Cardiac muscle cell (in vitro differentiated cells and primary cell): ENCODE results near the gene GSTM3. TPM values are rescaled to one million over a fixed set of nuclear protein-coding genes. Genes with fewer than 3 reads are reported as not detected.
"Not testable (repeated sequence)": the region's sequence is repeated elsewhere in the genome, so short reads cannot be mapped to it uniquely, and the experiment has no call there.

ENCODE experiments used
- DNase-seq, 2 donors: peaks; one replicate each; pipeline versions ENCODE4 v3.0.0 to v3.0.0-alpha.2; 2010 to 2017; ENCODE audit warnings: low read depth in 1 of 2, low spot score in 1 of 2
- H3K27ac ChIP-seq: fragments of 200-600 bp; sonication (generic); 2 replicates; pipeline ENCODE4 v1.5.1; 2016
- H3K27me3 ChIP-seq: fragments of 200-600 bp; sonication (generic); 2 replicates; pipeline ENCODE4 v1.6.0; 2016; ENCODE audit warnings: control low read depth
- H3K36me3 ChIP-seq: fragments of 200-600 bp; sonication (generic); 2 replicates; pipeline ENCODE4 v1.5.1; 2016; ENCODE audit warnings: control low read depth
- H3K4me1 ChIP-seq: fragments of 200-600 bp; sonication (generic); 2 replicates; pipeline ENCODE4 v1.8.1; 2017; ENCODE audit warnings: low read depth, mild to moderate bottlenecking, mixed run types
- H3K4me3 ChIP-seq: fragments of 200-600 bp; sonication (generic); 2 replicates; pipeline ENCODE4 v1.5.1; 2016; ENCODE audit warnings: mild to moderate bottlenecking
- H3K9me3 ChIP-seq: fragments of 200-600 bp; sonication (generic); 2 replicates; pipeline ENCODE4 v1.5.1; 2017; ENCODE audit warnings: low read depth, mild to moderate bottlenecking, control low read depth
- CTCF ChIP-seq: IDR thresholded peaks from 2 replicates; pipeline ENCODE4 v1.5.1; 2012; ENCODE audit warnings: low read depth, mild to moderate bottlenecking, low read length
- polyA plus RNA-seq: library from polyadenylated mRNA; unstranded; fragments of >200 nt; fragmentation: Nextera tagmentation; extraction: Ambion mirVana; gene quantifications from 2 replicates; pipeline ENCODE4 v1.2.1, GENCODE V29; 2016
- total RNA-seq: library from RNA; depleted of rRNA; stranded (reverse); fragments of >200 nt; gene quantifications from 2 replicates; pipeline ENCODE4 v1.2.3, GENCODE V29; 2016

GSTM3 gene
- total and polyA plus RNA-seq, 2 experiments from 2014 or later, result 65.8 to 139 TPM

GRCh38 chr1:109769330-109770078, 28.7 kb upstream of the GSTM3 start:
- Histone ChIP-seq H3K4me3 (no peak overlapping the region), H3K27ac (no peak overlapping the region), H3K9me3 (no peaks in the 10 kb centered on the region), H3K27me3 (no peaks in the 10 kb centered on the region), H3K4me1 (no peaks in the 10 kb centered on the region), H3K36me3 (no peaks in the 10 kb centered on the region)
- DNase-seq, result peak in 1 of 2 donors; percentile 52
- TF ChIP-seq CTCF, result no peak

- TF ChIP-seq CTCF, result no peak
- DNase-seq, result no peak
- Histone ChIP-seq H3K9me3 (no peaks in the 10 kb centered on the region), H3K4me1 (no peaks in the 10 kb centered on the region), H3K27me3 (no peaks in the 10 kb centered on the region), H3K27ac (no peak overlapping the region), H3K36me3 (no peaks in the 10 kb centered on the region), H3K4me3 (no peak overlapping the region)
These were observed 28.0 kb upstream of the GSTM3 start for GRCh38 chr1:109768820-109769219.

- Histone ChIP-seq H3K27ac (no peak overlapping the region), H3K27me3 (no peaks in the 10 kb centered on the region), H3K9me3 (no peaks in the 10 kb centered on the region), H3K36me3 (no peaks in the 10 kb centered on the region), H3K4me1 (no peaks in the 10 kb centered on the region), H3K4me3 (no peak overlapping the region)
- no peak for DNase-seq
- TF ChIP-seq CTCF, result no peak
These were observed 27.5 kb upstream of the GSTM3 start for GRCh38 chr1:109768335-109768650.

- Histone ChIP-seq H3K4me3 (no peak overlapping the region), H3K9me3 (no peaks in the 10 kb centered on the region), H3K36me3 (no peaks in the 10 kb centered on the region), H3K27me3 (no peaks in the 10 kb centered on the region), H3K27ac (no peak overlapping the region), H3K4me1 (no peaks in the 10 kb centered on the region)
- no peak for TF ChIP-seq CTCF
- DNase-seq, result no peak
These were observed 26.9 kb upstream of the GSTM3 start for GRCh38 chr1:109767637-109768334.

- H3K4me3 ChIP-seq, H3K9me3 ChIP-seq, H3K27ac ChIP-seq, H3K36me3 ChIP-seq, H3K27me3 ChIP-seq, H3K4me1 ChIP-seq: not testable (repeated sequence)
- DNase-seq, result peak in 1 of 2 donors; percentile 22
These were observed 26.3 kb upstream of the GSTM3 start for GRCh38 chr1:109766991-109767636.
